ENCODE results near the gene ADAT3. TPM values are rescaled to one million over a fixed set of nuclear protein-coding genes. Genes with fewer than 3 reads are reported as not detected.

ADAT3 gene
- total RNA-seq, 4 donors from 2014 or later = 4.7 to 20.4 (median 11.1) TPM

GRCh38 chr19:1866693-1867348, 38.4 kb upstream of the ADAT3 start:
- Histone ChIP-seq H3K27me3 (no peaks in the 10 kb centered on the region), H3K9me3 (no peaks in the 10 kb centered on the region), H3K36me3 (peaks cover 0 to 21% (median 5%) of the 10 kb centered on the region in 3 donors), H3K27ac (no peak overlapping the region), H3K4me3 (no peak overlapping the region), H3K4me1 (peaks cover 6 to 38% (median 14%) of the 10 kb centered on the region in 3 donors)
- no peak for TF ChIP-seq POLR2A (IDR thresholded peaks at IDR 0.05)
- TF ChIP-seq CTCF (IDR thresholded peaks at IDR 0.05) = no peak
- no peak for DNase-seq
- intact Hi-C loops (cut with DNase I) = no loop called here
- 81 to 84% methylated on average over 6 to 8 of the region's 8 CpGs for WGBS, 2 donors

- WGBS, 2 donors = 96 to 97% methylated on average over 6 to 9 of the region's 9 CpGs
- H3K4me3 ChIP-seq = no peak overlapping the region
- intact Hi-C loops (cut with DNase I) = no loop called here
- H3K27ac ChIP-seq = no peak overlapping the region
- no peaks in the 10 kb centered on the region for H3K27me3 ChIP-seq
- no peaks in the 10 kb centered on the region for H3K9me3 ChIP-seq
- H3K36me3 ChIP-seq = peaks cover 0 to 26% (median 5%) of the 10 kb centered on the region in 3 donors
- TF ChIP-seq POLR2A (IDR thresholded peaks at IDR 0.05) (no peak), CTCF (IDR thresholded peaks at IDR 0.05) (no peak)
- no peak for DNase-seq
- H3K4me1 ChIP-seq = peaks cover 4 to 38% (median 14%) of the 10 kb centered on the region in 3 donors
These were observed 37.9 kb upstream of the ADAT3 start for GRCh38 chr19:1867349-1867724.

- H3K4me3 ChIP-seq = no peak overlapping the region
- H3K27me3 ChIP-seq = no peaks in the 10 kb centered on the region
- WGBS, 2 donors = 61 to 63% methylated on average over 7 of the region's 7 CpGs
- intact Hi-C loops (cut with DNase I) = no loop called here
- H3K4me1 ChIP-seq = peaks cover 19 to 52% (median 30%) of the 10 kb centered on the region in 3 donors
- peaks cover 0 to 34% (median 5%) of the 10 kb centered on the region in 3 donors for H3K36me3 ChIP-seq
- H3K9me3 ChIP-seq = no peaks in the 10 kb centered on the region
- TF ChIP-seq CTCF (IDR thresholded peaks at IDR 0.05) (no peak), POLR2A (IDR thresholded peaks at IDR 0.05) (no peak)
- DNase-seq = no peak
- H3K27ac ChIP-seq = peak overlapping the region in 3 of 4 donors; percentile 8 to 23 (median 22)
These were observed 36.2 kb upstream of the ADAT3 start for GRCh38 chr19:1868971-1869370.

GRCh38 chr19:1871140-1871597, 34.0 kb upstream of the ADAT3 start:
- no peak for DNase-seq
- no peak overlapping the region for H3K4me3 ChIP-seq
- intact Hi-C loops (cut with DNase I) = no loop called here
- no peaks in the 10 kb centered on the region for H3K27me3 ChIP-seq
- H3K9me3 ChIP-seq = no peaks in the 10 kb centered on the region
- H3K4me1 ChIP-seq = peaks cover 31 to 54% (median 33%) of the 10 kb centered on the region in 3 donors
- H3K27ac ChIP-seq = no peak overlapping the region
- 81 to 88% methylated on average over 8 to 9 of the region's 15 CpGs for WGBS, 2 donors
- peaks cover 0 to 34% (median 5%) of the 10 kb centered on the region in 3 donors for H3K36me3 ChIP-seq
- TF ChIP-seq POLR2A (IDR thresholded peaks at IDR 0.05) = no peak
- TF ChIP-seq CTCF (IDR thresholded peaks at IDR 0.05) = no peak

GRCh38 chr19:1871630-1872029, 33.6 kb upstream of the ADAT3 start:
- H3K4me1 ChIP-seq = peaks cover 35 to 59% (median 37%) of the 10 kb centered on the region in 3 donors
- peaks cover 0 to 34% (median 5%) of the 10 kb centered on the region in 3 donors for H3K36me3 ChIP-seq
- H3K4me3 ChIP-seq = no peak overlapping the region
- no peak for TF ChIP-seq CTCF (IDR thresholded peaks at IDR 0.05)
- no peak for TF ChIP-seq POLR2A (IDR thresholded peaks at IDR 0.05)
- H3K27me3 ChIP-seq = no peaks in the 10 kb centered on the region
- intact Hi-C loops (cut with DNase I) = no loop called here
- 100% methylated on average over 2 of the region's 13 CpGs; no CpG with 5 or more reads in 1 of the 2 donors for WGBS, 2 donors
- H3K9me3 ChIP-seq = no peaks in the 10 kb centered on the region
- no peak for DNase-seq
- peak overlapping the region in 1 of 4 donors; percentile 97 for H3K27ac ChIP-seq

Measured in esophagus squamous epithelium (tissue), 5 donors.